Activated T-cell treated with anti-CD3 and anti-CD28 coated beads for 48 hours (primary cell): ENCODE data around the gene ISL1.

Experiments
- DNase-seq: peaks from one replicate; pipeline ENCODE4 v3.0.0-alpha.2; 2020; ENCODE audit warnings: low read depth

Gene ISL1

DNA sequence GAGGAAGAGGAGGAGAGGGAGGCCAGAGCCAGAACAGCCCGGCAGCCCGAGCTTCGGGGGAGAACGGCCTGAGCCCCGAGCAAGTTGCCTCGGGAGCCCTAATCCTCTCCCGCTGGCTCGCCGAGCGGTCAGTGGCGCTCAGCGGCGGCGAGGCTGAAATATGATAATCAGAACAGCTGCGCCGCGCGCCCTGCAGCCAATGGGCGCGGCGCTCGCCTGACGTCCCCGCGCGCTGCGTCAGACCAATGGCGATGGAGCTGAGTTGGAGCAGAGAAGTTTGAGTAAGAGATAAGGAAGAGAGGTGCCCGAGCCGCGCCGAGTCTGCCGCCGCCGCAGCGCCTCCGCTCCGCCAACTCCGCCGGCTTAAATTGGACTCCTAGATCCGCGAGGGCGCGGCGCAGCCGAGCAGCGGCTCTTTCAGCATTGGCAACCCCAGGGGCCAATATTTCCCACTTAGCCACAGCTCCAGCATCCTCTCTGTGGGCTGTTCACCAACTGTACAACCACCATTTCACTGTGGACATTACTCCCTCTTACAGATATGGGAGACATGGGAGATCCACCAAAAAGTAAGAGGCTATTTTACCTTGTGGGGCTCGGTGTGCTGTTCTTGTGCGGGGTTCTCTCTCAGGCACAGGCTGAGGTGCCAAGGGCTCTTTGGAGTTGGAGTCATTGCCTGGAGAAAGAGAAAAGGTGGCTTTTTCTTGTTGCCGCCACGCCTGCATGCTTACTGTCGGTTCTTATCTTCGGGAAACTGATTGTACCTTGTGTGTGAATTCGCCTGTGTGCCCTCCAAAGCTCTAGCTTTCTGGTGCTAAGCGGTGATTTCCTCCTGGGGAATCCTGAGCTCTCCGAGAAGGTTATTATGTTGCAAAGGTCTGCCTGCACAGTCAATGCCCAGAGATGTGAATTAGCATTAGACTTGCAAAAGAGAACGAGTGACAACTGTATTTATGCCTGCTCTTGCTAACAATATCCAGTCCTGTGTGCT lies at the start of gene ISL1:
Gene ISL1, plus strand, starts transcription at position 318 of the 991 bp plus-strand sequence. Its CDS starts 224 bp downstream, at position 542.
- no peak for DNase-seq

DNA sequence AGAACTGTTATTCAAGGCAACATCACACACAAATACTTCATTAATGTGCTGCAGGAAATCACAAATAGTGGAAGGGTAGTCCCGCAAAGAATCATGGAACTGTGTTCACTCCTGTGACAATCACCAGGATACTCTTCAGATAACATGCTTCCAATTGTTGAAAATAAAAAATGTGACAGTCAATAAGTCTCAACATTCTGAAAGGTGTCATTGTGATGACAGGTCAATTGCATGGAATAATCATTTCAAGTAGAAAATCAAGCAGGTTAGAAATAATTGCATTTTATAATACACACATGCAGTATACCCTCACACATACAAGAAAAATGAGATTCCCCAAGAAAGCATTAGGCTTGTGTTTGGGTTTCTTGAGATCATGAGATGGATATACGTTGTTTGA lies 46.4 kb upstream of the ISL1 start:
- DNase-seq = no peak

DNA sequence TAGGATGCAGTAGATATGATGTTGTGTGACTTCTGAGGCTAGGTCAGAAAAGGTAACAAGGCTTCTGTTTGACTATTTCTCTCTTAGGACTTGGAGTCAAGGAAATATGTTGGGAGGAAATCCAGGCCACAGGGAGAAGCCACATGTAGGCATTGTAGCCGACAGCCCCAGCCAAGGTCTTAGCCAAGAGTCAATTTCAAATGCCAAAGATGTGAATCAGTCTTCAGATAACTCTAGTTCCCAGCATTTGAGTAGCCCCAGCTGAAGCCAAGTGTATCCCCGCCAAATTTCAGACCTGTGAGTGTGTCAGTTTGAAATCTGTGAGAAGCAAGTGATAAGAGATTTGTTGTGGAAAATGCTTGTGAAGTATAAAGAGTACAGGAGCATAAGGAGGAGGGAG lies 38.1 kb upstream of the ISL1 start:
- DNase-seq = no peak

DNA sequence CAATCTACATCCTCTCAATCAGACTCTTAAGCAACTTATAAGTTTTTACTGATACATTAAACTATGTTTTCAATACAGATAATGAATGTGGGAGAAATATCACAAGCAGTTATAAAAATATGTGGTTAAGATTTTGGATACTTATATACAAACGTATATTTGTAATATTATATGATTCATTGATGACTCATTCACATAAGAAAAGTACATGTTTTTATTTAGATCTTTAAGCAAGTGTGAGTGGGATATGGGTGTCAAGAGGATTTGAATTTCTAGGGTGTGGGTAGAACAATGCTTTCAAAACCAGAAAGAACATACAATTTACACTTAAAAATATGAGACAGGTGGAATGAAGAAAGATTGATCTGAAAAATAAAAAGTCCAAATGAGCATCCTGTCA lies 36.1 kb upstream of the ISL1 start:
- DNase-seq = no peak

DNA sequence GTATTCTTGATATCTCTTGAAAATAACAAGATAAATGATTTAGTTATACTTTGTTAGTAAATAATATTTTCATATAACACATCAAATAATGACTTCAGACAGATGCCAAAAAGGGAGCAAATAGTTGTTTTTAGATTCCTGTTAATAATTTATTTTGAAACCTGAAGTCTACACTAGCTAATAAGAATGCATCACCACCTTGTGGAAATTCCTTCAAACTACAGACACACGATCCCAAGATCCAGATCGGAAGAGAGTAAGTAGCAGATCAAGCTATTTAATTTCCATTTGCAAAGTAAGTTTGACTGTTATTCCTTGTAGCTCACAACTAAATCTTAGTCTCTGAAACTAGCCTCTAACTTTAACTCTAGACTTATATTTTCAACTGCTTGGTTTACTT lies 35.5 kb upstream of the ISL1 start:
- DNase-seq = no peak

DNA sequence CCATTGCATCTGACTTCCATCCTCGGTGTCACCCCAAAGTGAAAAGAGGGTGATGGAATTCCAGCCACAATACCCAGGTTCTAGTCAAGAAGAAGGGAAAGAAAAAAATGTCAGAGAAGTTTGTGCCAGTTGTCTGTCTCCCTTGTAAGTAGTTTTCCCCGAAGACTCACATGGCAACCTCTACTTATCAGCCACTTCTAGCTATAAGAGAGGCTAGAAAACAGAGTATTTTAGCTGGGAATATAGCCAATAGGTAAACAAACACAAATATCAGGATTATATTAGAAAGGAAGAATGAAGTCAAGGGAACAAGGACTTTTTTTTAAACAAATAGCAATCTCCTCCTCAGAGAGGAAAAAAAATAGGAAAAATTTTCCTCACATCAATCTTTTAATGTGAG lies 12.2 kb upstream of the ISL1 start:
- DNase-seq = no peak

DNA sequence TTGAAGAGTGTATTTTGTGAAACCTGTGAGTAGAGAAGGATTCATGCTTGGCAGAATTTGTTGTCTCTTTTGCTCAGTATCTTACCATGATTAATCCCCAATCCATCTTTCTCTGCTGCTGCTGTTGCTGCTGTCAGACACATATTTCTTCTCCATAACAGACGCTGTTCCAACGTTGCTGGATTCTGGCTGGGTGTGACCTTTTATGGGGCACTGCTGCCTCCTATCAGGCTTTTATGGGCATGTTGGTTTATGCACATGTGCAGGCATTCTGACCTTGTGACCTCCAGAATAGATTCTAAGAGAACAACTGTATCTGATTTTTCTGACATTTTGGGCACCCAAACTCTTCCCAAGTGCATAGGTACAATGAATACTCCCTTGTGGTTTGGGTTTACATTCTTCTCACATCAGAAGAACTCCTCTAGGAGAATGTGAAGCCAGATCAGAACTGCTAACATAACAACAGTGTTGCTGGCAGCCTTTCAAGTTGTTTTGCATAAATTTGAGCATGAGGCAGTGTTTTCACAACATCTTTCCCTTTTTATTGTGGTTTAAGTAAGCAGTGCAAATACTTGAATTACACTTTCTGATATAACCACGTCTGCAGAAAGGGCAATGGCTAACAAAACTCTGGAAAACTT lies 9.2 kb upstream of the ISL1 start:
- DNase-seq = no peak

DNA sequence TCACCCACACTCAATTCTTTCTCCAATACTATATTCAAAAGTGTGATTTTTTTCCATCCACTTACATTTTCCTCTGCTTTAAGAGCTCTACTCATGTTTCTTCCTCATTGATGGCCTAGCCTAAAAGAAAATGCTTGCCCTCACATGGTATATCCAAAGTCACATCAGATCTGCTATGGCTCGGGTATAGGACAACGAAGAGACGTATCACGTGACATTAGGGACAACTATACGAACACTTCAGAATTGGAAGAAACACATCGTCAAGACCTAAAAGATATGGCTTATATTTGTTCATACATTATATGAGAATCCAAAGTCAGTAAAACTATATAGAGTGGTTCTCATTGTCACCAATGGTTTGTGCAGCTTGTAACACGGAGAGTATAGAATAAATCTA lies 8.2 kb upstream of the ISL1 start:
- no peak for DNase-seq

DNA sequence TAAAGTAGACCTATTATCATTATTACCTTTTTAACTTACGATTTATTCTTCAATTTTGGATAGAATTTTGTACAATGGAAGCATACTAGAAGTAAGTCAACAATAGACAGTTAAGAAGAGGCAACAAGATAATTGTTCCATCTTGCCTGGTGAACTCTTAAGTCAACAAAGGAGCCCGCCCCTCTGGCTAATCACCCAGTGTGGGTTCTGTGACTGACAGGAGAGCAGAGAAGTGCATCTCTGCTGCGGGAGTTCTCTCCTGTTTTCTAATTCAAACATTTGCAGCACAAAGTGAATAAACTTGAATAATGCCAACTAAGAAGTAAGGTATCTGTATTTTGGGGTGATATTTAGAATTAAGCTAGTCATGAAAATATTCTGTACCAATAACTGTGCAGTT lies 6.7 kb upstream of the ISL1 start:
- DNase-seq = no peak

DNA sequence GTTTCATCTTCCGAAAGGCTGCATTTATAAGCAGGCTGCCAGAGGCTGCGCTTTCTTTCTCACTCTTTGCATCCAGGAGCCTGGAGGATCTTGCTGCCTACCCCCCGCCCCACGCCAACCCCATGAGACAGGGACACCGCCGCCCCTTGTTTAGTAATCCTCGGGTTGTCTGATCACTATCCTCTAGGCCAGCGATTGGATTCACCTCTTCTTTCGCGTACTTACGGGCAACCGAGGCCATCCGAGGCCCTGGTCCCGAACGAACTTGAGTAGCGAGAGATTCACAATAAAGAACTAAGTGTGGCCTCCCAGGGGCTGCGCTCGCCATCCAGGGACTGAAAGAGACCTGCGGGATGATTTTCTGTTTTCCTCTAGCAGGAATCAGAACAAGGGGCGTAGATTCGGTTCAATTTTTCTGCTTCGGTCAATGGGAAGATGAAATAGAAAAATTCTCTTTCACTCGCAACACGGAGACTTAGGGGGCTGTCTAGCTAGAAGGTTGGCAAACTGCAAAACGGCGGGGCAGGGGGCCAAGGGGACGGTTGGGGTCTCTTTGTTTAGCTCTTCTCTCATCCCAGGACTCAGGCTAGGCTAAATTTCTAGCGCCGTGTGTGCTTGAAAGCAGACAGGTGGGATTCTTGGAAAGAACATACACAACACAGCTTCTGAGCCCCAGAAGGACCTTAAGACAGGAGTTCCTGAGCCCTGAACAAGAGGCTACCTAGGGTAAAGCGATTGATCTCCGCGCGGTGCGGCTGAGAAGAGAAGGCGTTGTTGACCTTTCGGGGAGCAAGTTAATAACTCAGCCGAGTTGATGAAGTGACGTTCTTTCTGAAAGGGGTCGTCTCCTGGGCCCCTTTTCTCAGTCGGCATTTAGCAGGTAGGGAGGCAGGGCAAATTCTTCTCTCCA lies 5.8 kb upstream of the ISL1 start:
- DNase-seq = no peak

DNA sequence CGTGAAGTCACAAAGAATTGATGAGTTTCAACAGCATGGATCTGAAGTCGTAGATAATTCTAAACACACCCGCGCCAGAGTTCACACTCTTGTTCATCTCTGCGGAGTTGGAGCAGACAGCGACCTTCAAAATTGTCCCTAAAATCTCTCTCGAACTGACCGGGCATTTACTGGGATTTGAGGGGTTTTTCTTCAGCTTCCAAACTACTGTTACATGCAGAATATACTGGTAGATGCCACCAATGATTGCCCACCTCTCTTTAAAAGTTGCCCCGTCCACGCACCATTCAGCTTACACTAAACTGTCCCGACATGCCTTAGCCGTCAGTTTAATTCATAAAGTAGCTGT lies 5.2 kb upstream of the ISL1 start:
- DNase-seq = no peak

DNA sequence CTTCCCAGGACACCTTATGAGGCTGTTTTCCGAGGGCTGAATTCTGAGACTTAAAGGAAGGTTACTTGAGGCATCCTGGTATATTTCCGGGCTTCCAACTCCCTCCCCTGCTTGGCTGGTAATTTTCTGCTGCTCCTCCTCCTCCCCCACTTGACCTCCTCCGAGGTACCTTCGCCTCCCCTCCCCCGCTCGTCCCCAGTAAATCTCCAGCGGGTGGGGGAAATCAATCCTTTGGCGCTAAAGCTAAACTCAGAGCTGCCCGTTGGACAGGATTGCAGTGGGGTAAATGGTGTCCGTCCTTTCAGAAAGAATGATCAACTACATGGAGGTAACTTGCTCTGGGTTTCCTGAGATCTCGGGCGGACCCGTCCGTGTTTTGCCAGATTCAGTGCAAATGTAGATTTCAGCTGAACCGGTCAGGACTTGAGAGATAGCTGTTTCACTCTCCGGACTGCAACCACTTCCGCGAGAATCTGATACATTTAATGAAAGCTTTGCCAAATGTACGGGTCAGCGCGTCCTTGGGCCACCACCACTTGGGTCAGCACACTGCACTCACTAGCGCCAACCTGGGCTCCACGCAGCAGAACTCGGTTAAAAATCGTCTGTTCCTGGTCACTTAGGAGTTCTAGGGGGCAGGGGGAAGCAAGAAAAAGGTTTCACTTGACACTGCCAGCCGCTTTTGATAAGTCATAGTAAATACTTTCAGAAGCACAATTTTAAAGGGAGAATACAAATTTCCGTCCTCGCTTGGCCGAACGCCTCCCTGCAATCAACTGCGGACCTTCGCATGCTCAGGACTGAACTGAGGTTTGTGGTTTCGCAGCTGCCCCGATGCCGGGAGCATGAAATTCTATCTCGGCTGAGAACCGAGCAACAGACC lies 4.6 kb upstream of the ISL1 start:
- DNase-seq = no peak

DNA sequence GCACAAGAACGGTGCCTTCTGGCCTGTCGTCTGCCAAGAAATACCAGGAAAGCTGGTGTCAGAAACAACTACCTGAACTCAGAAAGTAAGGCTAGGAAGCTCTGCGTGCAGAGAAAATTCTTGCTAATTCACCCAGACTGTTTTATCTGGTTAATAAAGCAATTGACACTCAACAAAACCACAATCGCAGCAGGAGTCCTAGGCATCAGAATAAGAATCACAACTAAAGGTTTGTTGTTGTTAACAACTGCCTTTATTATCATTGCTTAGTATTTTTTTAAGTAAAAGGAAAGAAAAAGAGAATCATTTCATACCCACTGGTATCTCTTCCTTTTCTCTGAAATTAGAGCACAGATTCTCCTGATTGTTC lies 3.9 kb upstream of the ISL1 start:
- no peak for DNase-seq

DNA sequence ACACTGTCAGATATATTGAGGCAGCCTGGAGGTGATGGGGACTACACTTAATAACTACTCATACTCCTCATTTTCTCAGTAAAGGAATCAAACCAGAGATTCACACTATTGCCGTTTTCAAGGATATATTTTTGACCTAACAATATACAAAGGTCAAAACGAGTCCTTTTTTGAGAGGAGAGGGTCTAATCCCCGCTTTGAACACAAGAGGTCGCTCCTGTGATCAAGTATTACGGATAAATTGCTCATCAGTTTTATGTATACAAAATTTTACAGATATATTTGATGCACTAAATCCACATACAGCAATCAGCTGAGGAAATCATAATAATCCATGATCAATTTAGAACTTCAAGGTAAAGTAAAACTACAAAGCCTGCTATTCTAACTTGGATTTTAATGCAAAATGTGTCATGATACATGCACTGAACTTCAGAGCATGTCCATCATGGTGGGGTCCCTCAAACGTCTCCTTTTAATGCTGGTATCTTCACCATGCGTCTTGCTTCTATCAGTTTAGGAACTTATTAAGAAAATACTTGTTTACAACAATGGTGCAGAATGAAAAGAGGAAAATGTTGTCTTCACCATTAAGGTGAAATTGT lies 2.5 kb upstream of the ISL1 start:
- DNase-seq = no peak

DNA sequence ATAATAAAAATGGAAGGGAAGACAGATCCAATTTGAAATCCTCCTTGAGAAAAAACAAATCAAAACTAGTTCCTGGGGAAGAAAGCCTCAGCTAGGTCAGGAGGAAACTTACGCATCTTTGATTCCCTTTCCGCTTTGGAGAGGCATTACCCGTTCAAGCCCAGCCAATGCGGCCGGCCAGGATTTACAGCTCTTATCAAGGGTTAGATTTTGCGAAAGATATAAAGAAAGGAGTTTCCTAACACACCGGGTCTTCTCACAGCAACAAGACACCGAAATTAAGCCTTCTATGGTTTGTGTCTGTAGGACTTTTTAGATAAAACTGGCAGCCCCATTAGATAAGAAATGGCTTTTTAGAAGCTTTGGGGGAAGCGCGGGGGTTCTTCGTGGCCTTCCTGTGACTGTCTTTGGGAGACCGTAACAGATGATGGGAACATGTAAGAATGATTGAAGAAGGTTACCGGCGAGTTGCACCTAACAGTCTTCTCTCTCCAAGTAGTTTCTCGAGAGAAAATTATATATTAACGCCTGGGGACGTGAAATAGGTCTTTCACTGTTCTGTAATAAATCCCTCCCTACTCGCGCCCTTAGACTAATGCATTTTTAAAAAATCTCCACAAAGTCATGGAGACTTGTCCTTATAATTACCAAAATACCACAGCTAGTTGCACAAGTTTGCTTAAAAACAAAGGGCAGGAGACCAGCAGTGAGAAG lies 1.3 kb upstream of the ISL1 start:
- no peak for DNase-seq

DNA sequence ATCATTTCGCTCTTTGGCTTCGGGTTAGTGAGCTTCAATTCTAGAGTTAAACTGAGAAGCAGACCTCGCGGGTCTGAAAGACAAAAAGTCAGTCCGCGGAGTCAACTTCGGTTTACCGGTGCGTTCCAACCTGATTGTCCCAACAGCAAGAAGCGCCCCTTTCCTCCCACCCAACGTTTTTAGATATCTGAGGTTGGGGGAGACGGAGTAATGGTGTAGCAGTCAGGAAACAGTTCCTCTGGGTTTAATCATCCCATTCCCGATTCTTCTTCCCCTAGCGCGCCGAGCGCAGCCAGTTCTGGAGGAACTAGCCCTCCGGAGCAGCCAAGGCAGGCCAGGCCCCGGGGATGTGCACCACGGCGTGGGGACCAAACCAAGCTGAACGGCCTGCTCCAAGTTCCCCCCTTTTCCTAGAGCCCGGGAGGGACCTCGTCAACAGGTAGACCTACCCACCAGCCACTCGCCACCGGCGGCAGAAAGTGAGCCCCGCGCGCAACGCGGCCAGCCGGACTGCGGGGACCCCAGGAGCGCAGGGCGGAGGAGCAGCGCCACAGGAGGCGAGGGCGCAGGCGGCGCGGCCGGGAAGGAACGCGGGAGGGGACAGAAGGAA lies 622 bp upstream of the ISL1 start:
- no peak for DNase-seq

DNA sequence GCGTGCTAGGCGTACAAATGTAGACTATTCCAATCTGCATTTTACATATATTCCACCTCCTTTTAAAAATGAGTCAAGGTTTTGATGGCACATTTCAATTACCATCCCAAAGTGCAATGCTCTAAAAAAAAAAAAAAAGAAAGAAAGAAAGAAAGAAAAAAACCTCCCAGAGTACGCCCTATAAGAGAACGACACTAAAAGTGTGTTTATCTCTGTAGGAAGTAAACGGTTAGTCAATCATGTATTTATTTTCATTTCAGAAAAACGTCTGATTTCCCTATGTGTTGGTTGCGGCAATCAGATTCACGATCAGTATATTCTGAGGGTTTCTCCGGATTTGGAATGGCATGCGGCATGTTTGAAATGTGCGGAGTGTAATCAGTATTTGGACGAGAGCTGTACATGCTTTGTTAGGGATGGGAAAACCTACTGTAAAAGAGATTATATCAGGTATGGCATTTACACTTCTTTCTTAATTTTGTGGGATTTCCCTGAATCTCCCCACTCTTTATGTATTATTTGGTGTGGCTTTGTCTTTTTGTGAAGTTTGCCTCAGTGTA lies 1.1 kb downstream of the ISL1 start:
- DNase-seq = no peak

DNA sequence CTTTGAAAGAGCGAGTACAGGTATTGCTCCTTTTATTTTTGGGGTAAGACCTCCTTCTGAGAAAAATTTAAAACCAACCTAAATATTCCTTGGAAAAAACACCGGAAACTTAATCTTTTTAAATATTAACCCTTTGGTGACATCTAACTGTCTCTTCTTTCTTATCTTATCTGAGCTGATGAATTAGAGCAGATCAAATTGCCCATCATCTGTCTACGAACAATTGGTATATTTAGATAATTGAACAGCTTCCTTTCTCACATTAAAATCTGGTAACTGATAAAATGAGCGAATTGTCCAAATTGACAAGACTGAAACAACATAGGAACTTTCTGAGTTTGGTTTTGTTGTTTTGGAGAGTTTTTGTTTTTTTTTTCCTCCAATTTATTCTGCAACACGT lies 2.0 kb downstream of the ISL1 start:
- no peak for DNase-seq
